HG03097 (cell line): ENCODE measurements around the gene ADM.

Experiments
- ATAC-seq: cut with Tn5 transposase; IDR thresholded peaks from one replicate; pipeline ENCODE4 v1.9.1; 2021; ENCODE audit not compliant: unreplicated experiment, low FRiP score

Gene ADM

DNA sequence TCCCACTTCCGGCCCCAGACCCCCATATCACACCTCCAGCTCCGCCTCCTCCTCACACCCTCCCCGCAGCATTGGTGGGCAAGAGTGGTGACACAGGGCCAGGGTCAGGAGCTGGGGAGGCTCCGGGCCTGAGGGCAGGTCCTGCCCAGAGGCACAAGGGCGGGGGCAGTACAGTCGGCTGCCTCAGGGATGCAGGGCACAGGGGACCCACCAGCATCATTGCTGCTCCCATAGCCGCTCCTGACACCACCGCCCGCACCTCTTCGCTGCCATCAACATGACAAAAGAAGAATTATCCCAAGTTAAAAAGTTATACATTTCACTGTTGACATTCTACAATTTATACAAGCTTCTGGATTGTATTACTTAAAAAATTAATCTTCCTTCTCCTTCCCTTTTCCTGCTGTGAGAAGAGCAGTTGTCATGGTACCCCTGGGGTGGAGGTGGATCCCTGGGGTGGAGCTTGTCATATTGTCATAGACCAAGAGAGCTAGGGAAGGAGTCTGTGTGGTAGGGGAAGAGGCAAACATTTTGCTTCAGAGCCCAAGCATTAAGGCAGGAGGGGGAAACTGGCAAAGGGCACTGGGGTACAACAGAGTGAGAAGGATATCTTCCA, 15.0 kb upstream of the ADM start:
- ATAC-seq: no peak

GRCh38 chr11:10291801-10292638, 12.9 kb upstream of the ADM start:
- ATAC-seq: no peak

DNA sequence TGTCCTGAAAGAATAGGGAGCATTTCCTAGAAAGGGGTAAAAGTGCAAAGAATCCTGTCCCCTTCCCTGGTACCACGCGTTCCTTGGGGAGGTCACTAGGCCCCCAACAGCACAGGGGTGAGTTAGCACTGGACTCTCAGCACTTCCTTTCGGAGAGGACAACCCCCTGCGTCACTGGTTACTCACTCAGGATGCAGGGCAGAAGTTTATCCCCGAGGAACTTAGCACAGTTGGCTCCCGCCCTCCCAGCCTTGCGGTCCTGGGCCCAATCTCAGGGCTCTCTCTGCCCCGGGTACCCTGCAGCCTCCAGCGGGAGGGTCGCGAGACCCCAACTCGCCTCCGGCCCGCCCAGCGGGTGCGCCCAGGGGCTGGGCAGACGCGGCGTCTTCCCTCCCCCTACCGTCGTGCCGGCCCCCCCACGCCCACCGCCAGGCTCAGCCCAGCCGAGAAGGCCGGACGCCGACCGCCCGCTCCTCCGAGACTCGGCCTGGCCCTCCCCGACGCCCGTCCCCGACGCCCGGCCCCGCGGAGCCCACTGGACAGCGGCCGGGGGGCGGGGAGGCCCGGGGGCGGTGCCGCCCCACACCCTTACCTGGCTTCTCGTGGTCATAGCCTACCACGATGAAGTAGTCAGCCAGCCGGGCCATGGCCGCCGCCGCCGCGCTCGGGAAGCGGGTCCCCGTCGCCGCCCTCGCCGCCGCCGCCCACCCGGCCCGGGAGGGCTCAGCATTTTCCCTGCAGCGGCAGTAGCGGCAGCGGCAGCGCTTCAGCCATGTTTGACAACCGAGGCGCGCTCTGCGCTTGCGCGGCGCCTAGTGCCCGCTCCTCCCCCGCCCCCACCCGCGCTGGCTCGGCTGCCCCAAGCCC, 11.2 kb upstream of the ADM start, which contains the start of gene SBF2:
TSS of gene SBF2 (minus strand) at position 797 of the 867 bp plus-strand sequence. CDS start at position 647, 150 bp downstream.
- ATAC-seq: no peak

- no peak for ATAC-seq
These were observed 10.5 kb upstream of the ADM start for GRCh38 chr11:10294290-10294953.

DNA sequence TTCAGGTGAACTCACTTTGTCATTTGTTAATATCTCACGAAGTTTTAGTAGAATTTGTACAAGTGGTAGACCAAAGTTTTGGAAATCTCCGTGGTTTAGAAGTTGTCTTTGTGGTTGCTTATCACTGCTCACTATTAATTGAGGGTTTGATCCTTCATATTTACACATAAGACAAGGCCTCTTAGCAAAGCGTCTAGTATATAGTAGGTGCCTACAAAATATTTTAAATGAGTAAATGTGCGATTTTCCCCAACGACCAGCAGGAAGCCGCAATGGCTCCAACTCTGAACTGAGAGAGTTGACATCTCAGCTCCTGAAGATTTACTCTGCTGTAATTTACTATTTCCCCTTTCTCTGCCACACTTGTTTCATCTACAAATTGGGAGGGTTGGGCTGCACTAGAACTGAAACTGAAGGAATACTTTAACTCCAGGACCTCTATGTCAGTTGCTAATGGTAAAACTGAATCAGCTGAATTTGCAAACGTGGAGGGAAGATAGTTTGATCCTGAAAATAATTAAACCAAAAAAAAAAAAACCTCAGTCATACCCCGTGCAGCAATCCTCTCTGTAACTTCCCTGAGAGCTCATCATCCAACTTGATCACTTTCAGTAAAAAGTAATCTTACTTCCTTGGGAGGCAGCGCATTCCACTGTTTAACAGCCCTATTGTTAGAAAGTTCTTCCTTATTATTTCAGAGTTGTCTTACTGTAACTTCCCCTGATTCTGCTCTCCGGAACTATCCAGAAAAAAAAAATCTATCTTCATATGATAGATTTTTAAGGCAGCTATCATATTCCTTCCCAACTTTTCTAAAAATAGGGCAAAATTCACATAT, 9.6 kb upstream of the ADM start:
- ATAC-seq: no peak

- peak; percentile 85 for ATAC-seq
These were observed 6.5 kb upstream of the ADM start for GRCh38 chr11:10298342-10298741.

DNA sequence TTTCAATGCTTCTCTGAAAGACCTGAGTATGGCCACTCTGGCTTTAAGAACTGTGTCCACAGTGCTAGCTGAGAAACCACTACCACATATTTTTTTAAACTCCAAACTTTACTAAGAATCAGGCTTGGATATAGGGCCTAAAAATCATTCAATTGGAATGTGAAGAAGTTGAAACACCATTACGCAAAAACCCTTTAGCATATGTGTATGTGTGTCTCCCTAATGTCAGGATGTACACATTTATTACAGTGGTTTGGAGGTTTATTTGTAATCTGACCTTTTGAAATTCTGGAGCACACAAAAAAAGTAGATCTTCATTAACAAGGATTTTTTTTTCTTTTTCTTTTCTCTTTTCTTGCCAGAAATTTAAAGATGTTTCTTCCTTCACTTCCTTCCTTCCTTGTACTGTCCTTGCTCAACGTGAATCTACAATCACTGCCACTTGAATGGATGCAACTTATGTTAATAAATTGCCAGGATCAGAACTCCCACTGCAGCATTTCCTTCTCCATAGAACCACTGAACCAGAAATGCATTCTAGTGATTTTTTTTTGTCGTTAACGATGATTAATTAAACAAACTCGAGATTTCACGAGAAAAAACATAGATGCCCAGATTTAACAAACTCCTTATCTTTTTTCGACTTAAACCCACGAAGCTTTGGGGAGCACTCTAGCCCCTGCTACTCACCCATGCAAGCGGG, 3.1 kb upstream of the ADM start:
- ATAC-seq: no peak

DNA sequence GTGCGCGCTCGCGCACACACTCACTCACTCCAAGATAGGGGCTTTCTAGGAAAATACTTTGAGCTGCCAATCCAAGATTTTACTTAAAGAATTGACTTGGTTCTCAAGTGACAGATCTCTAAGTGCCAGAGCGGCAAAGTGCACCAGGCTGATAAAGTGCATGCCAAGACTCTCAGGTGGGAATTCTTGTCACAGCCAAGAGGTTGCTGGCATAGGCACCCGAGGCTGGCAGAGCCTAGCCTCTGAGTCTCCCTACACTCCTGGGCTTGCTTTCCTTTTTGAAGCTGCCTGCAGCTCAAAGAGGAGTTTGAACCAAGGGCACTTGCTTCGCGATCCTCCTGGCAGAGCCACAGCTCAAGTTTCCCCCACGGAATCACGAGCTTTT, 2.5 kb upstream of the ADM start:
- no peak for ATAC-seq

DNA sequence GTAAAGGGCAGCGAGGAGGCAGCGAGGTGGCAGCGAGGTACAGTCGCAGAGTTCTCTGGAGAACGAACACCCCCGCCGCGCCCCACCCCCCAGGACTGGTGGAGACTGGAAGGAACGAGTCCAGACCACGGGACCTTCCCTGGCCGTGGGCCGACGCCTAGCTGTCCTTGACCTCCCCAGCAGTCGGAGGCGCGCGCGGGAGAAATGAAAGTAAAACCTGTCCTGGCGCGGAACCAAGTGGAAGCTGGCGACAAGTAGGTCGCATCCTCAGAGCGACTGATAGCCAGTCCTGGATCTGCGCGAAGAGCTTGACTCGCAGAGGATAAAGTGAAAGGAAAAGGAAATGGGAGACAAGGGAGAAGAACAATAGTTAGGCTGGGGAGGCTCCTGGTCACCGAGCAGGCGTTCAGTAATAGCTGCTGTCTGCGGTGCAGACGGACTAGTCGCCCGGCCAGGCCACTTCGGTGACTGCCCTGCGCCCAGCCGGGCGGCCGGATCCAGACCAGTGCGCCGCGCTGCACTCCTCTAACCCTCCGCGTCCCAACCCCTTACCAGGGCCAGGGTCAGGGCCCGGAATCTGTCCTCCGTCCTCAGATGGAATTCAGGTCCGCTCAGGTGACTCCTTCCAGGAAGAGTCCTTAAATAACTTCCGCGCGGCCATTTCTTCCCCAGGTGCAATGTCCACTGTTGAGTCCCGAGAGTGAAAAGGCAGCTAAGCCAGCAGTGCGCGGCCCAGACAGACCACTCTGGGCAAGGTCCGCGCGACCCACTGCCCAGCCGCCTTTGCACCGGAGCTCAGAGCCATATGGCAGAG, 1.9 kb upstream of the ADM start:
- no peak for ATAC-seq

GRCh38 chr11:10303558-10304363, 1.1 kb upstream of the ADM start:
- no peak for ATAC-seq

- ATAC-seq: no peak
These were observed 540 bp downstream of the ADM start for GRCh38 chr11:10305262-10305963.

- ATAC-seq: no peak
These were observed 1.4 kb downstream of the ADM start for GRCh38 chr11:10305964-10306918.

GRCh38 chr11:10307022-10307399, 2.1 kb downstream of the ADM start:
- no peak for ATAC-seq

GRCh38 chr11:10307400-10308200, 2.7 kb downstream of the ADM start:
- peak; percentile 62 for ATAC-seq
